Measurements from ENCODE around the gene ITGA3.
"Not testable (repeated sequence)": the region's sequence is repeated elsewhere in the genome, so short reads cannot be mapped to it uniquely, and the experiment has no call there.

ITGA3 gene

GRCh38 chr17:50034498-50035364 lies 21.2 kb upstream of the ITGA3 start:
- H3K27ac ChIP-seq (ENCODE audit: insufficient read depth, low read length, poor library complexity, severe bottlenecking) = no peak overlapping the region
- no peaks in the 10 kb centered on the region for H3K36me3 ChIP-seq (ENCODE audit: control insufficient read depth, insufficient read depth, low read length)
- H3K9me3 ChIP-seq (ENCODE audit: control insufficient read depth, low read length) = no peaks in the 10 kb centered on the region
- H3K4me3 ChIP-seq (ENCODE audit: insufficient read depth, low read depth, low read length, poor library complexity, severe bottlenecking) = no peak overlapping the region
- no peak for DNase-seq
- H3K27me3 ChIP-seq (replicated peaks; ENCODE audit: control insufficient read depth, insufficient read depth, low read length, poor library complexity, severe bottlenecking) = no peaks in the 10 kb centered on the region
- H3K4me1 ChIP-seq (ENCODE audit: control insufficient read depth, insufficient read depth, low read length, poor library complexity, severe bottlenecking) = no peaks in the 10 kb centered on the region

- Histone ChIP-seq H3K4me1 (ENCODE audit: control insufficient read depth, insufficient read depth, low read length, poor library complexity, severe bottlenecking) (no peaks in the 10 kb centered on the region), H3K36me3 (ENCODE audit: control insufficient read depth, insufficient read depth, low read length) (no peaks in the 10 kb centered on the region), H3K27ac (ENCODE audit: insufficient read depth, low read length, poor library complexity, severe bottlenecking) (no peak overlapping the region), H3K27me3 (replicated peaks; ENCODE audit: control insufficient read depth, insufficient read depth, low read length, poor library complexity, severe bottlenecking) (no peaks in the 10 kb centered on the region), H3K4me3 (ENCODE audit: insufficient read depth, low read depth, low read length, poor library complexity, severe bottlenecking) (no peak overlapping the region), H3K9me3 (ENCODE audit: control insufficient read depth, low read length) (no peaks in the 10 kb centered on the region)
- DNase-seq = no peak
Observed at GRCh38 chr17:50035421-50035879, 20.5 kb upstream of the ITGA3 start.

- no peak for DNase-seq
- no peaks in the 10 kb centered on the region for H3K36me3 ChIP-seq (ENCODE audit: control insufficient read depth, insufficient read depth, low read length)
- H3K27me3 ChIP-seq (replicated peaks; ENCODE audit: control insufficient read depth, insufficient read depth, low read length, poor library complexity, severe bottlenecking) = no peaks in the 10 kb centered on the region
- H3K4me1 ChIP-seq (ENCODE audit: control insufficient read depth, insufficient read depth, low read length, poor library complexity, severe bottlenecking) = no peaks in the 10 kb centered on the region
- H3K27ac ChIP-seq (ENCODE audit: insufficient read depth, low read length, poor library complexity, severe bottlenecking) = no peak overlapping the region
- H3K4me3 ChIP-seq (ENCODE audit: insufficient read depth, low read depth, low read length, poor library complexity, severe bottlenecking) = no peak overlapping the region
- H3K9me3 ChIP-seq (ENCODE audit: control insufficient read depth, low read length) = no peaks in the 10 kb centered on the region
Observed at GRCh38 chr17:50035945-50036344, 20.0 kb upstream of the ITGA3 start.

- no peak for DNase-seq
- no peak overlapping the region for H3K27ac ChIP-seq (ENCODE audit: insufficient read depth, low read length, poor library complexity, severe bottlenecking)
- no peaks in the 10 kb centered on the region for H3K36me3 ChIP-seq (ENCODE audit: control insufficient read depth, insufficient read depth, low read length)
- no peaks in the 10 kb centered on the region for H3K4me1 ChIP-seq (ENCODE audit: control insufficient read depth, insufficient read depth, low read length, poor library complexity, severe bottlenecking)
- H3K9me3 ChIP-seq (ENCODE audit: control insufficient read depth, low read length) = no peaks in the 10 kb centered on the region
- H3K27me3 ChIP-seq (replicated peaks; ENCODE audit: control insufficient read depth, insufficient read depth, low read length, poor library complexity, severe bottlenecking) = no peaks in the 10 kb centered on the region
- H3K4me3 ChIP-seq (ENCODE audit: insufficient read depth, low read depth, low read length, poor library complexity, severe bottlenecking) = no peak overlapping the region
Observed at GRCh38 chr17:50036455-50037261, 19.3 kb upstream of the ITGA3 start.

- no peak for DNase-seq
- no peaks in the 10 kb centered on the region for H3K27me3 ChIP-seq (replicated peaks; ENCODE audit: control insufficient read depth, insufficient read depth, low read length, poor library complexity, severe bottlenecking)
- H3K36me3 ChIP-seq (ENCODE audit: control insufficient read depth, insufficient read depth, low read length) = no peaks in the 10 kb centered on the region
- H3K4me3 ChIP-seq (ENCODE audit: insufficient read depth, low read depth, low read length, poor library complexity, severe bottlenecking) = no peak overlapping the region
- no peaks in the 10 kb centered on the region for H3K4me1 ChIP-seq (ENCODE audit: control insufficient read depth, insufficient read depth, low read length, poor library complexity, severe bottlenecking)
- H3K9me3 ChIP-seq (ENCODE audit: control insufficient read depth, low read length) = no peaks in the 10 kb centered on the region
- no peak overlapping the region for H3K27ac ChIP-seq (ENCODE audit: insufficient read depth, low read length, poor library complexity, severe bottlenecking)
Observed at GRCh38 chr17:50037321-50038107, 18.4 kb upstream of the ITGA3 start.

GRCh38 chr17:50039058-50039457 lies 16.9 kb upstream of the ITGA3 start:
- Histone ChIP-seq H3K36me3 (ENCODE audit: control insufficient read depth, insufficient read depth, low read length) (no peaks in the 10 kb centered on the region), H3K27ac (ENCODE audit: insufficient read depth, low read length, poor library complexity, severe bottlenecking) (no peak overlapping the region), H3K4me1 (ENCODE audit: control insufficient read depth, insufficient read depth, low read length, poor library complexity, severe bottlenecking) (no peaks in the 10 kb centered on the region)

GRCh38 chr17:50040496-50040895 lies 15.4 kb upstream of the ITGA3 start:
- not testable (repeated sequence) for H3K27me3 ChIP-seq (replicated peaks; ENCODE audit: control insufficient read depth, insufficient read depth, low read length, poor library complexity, severe bottlenecking); H3K27ac ChIP-seq (ENCODE audit: insufficient read depth, low read length, poor library complexity, severe bottlenecking); H3K9me3 ChIP-seq (ENCODE audit: control insufficient read depth, low read length); H3K4me3 ChIP-seq (ENCODE audit: insufficient read depth, low read depth, low read length, poor library complexity, severe bottlenecking); H3K36me3 ChIP-seq (ENCODE audit: control insufficient read depth, insufficient read depth, low read length); H3K4me1 ChIP-seq (ENCODE audit: control insufficient read depth, insufficient read depth, low read length, poor library complexity, severe bottlenecking); DNase-seq

More at GRCh38 chr17:50039058-50039457, 16.9 kb upstream of the ITGA3 start:
- DNase-seq = no peak
- Histone ChIP-seq H3K9me3 (ENCODE audit: control insufficient read depth, low read length) (no peaks in the 10 kb centered on the region), H3K4me3 (ENCODE audit: insufficient read depth, low read depth, low read length, poor library complexity, severe bottlenecking) (no peak overlapping the region), H3K27me3 (replicated peaks; ENCODE audit: control insufficient read depth, insufficient read depth, low read length, poor library complexity, severe bottlenecking) (no peaks in the 10 kb centered on the region)

GRCh38 chr17:50042211-50042610 lies 13.7 kb upstream of the ITGA3 start:
- no peaks in the 10 kb centered on the region for H3K27me3 ChIP-seq (replicated peaks; ENCODE audit: control insufficient read depth, insufficient read depth, low read length, poor library complexity, severe bottlenecking)
- no peak overlapping the region for H3K27ac ChIP-seq (ENCODE audit: insufficient read depth, low read length, poor library complexity, severe bottlenecking)
- H3K36me3 ChIP-seq (ENCODE audit: control insufficient read depth, insufficient read depth, low read length) = no peaks in the 10 kb centered on the region
- H3K4me1 ChIP-seq (ENCODE audit: control insufficient read depth, insufficient read depth, low read length, poor library complexity, severe bottlenecking) = no peaks in the 10 kb centered on the region
- no peak overlapping the region for H3K4me3 ChIP-seq (ENCODE audit: insufficient read depth, low read depth, low read length, poor library complexity, severe bottlenecking)
- no peaks in the 10 kb centered on the region for H3K9me3 ChIP-seq (ENCODE audit: control insufficient read depth, low read length)
- no peak for DNase-seq

GRCh38 chr17:50043290-50044148 lies 12.4 kb upstream of the ITGA3 start:
- Histone ChIP-seq H3K27me3 (replicated peaks; ENCODE audit: control insufficient read depth, insufficient read depth, low read length, poor library complexity, severe bottlenecking) (no peaks in the 10 kb centered on the region), H3K36me3 (ENCODE audit: control insufficient read depth, insufficient read depth, low read length) (no peaks in the 10 kb centered on the region), H3K9me3 (ENCODE audit: control insufficient read depth, low read length) (no peaks in the 10 kb centered on the region), H3K27ac (ENCODE audit: insufficient read depth, low read length, poor library complexity, severe bottlenecking) (no peak overlapping the region), H3K4me1 (ENCODE audit: control insufficient read depth, insufficient read depth, low read length, poor library complexity, severe bottlenecking) (no peaks in the 10 kb centered on the region), H3K4me3 (ENCODE audit: insufficient read depth, low read depth, low read length, poor library complexity, severe bottlenecking) (no peak overlapping the region)
- no peak for DNase-seq
